ENCODE data around the gene RAET1E.

RAET1E gene

GRCh38 chr6:149936743-149937142 lies 38.8 kb upstream of the RAET1E start:
- no peaks in the 10 kb centered on the region for H3K79me1 ChIP-seq (ENCODE audit: low read depth, low read length)
- no peak overlapping the region for H2AK5ac ChIP-seq (ENCODE audit: low read depth, low read length)
- H3K9ac ChIP-seq (ENCODE audit: low read depth, low read length, poor library complexity), result no peak overlapping the region
- no peak overlapping the region for H2BK120ac ChIP-seq (ENCODE audit: low read depth, low read length)
- H4K91ac ChIP-seq (ENCODE audit: low read depth, low read length, poor library complexity), result no peak overlapping the region
- no peaks in the 10 kb centered on the region for H3K36me3 ChIP-seq (replicated peaks in 1 of 2; ENCODE audit: control insufficient read depth in 2 of 2, insufficient read depth in 2 of 2, low read length in 2 of 2)
- H2BK15ac ChIP-seq (ENCODE audit: low read length), result no peak overlapping the region
- H3K14ac ChIP-seq (ENCODE audit: low read length), result no peak overlapping the region
- no peak overlapping the region for H4K8ac ChIP-seq (ENCODE audit: low read depth, low read length)
- H3K4me1 ChIP-seq (ENCODE audit: control insufficient read depth in 2 of 2, insufficient read depth in 1 of 2, low read depth in 1 of 2, low read length in 2 of 2), result peaks cover 3 to 5% of the 10 kb centered on the region in 2 donors
- no peak overlapping the region for H3K23ac ChIP-seq (ENCODE audit: low read depth, low read length, poor library complexity)
- peaks cover 3 to 6% of the 10 kb centered on the region in 2 donors for H3K9me3 ChIP-seq (replicated peaks in 1 of 2; ENCODE audit: control insufficient read depth in 2 of 2, insufficient read depth in 1 of 2, low read depth in 1 of 2, low read length in 2 of 2)
- no peak overlapping the region for H2BK12ac ChIP-seq (ENCODE audit: low read length)
- no peak overlapping the region for H3K18ac ChIP-seq (ENCODE audit: low read length)
- H2AFZ ChIP-seq (ENCODE audit: low read length), result no peak overlapping the region
- H3K4me3 ChIP-seq (ENCODE audit: low read length in 2 of 2), result no peak overlapping the region
- no CpG with 5 or more reads among the region's 2 CpGs for WGBS, 2 donors (ENCODE audit: extremely low coverage in 2 of 2, insufficient read length in 2 of 2, insufficient replicate concordance in 1 of 2)
- no peak overlapping the region for H2BK5ac ChIP-seq (ENCODE audit: low read length)
- no peak for DNase-seq (ENCODE audit: low spot score)
- no peak overlapping the region for H3K27ac ChIP-seq (replicated peaks; ENCODE audit: low read length)
- no peak overlapping the region for H3K4me2 ChIP-seq (ENCODE audit: insufficient read depth, low read length, poor library complexity, severe bottlenecking)
- H3K27me3 ChIP-seq (ENCODE audit: control insufficient read depth in 3 of 3, insufficient read depth in 3 of 3, low read depth in 1 of 3, low read length in 3 of 3), result peaks cover 26 to 79% (median 71%) of the 10 kb centered on the region in 3 experiments
- no peak overlapping the region for H3K4ac ChIP-seq (ENCODE audit: low read length)

- H3K18ac ChIP-seq (ENCODE audit: low read length), result no peak overlapping the region
- peaks cover 3 to 5% of the 10 kb centered on the region in 2 donors for H3K4me1 ChIP-seq (ENCODE audit: control insufficient read depth in 2 of 2, insufficient read depth in 1 of 2, low read depth in 1 of 2, low read length in 2 of 2)
- no peak overlapping the region for H3K27ac ChIP-seq (replicated peaks; ENCODE audit: low read length)
- H2AK5ac ChIP-seq (ENCODE audit: low read depth, low read length), result no peak overlapping the region
- WGBS, 2 donors (ENCODE audit: extremely low coverage in 2 of 2, insufficient read length in 2 of 2, insufficient replicate concordance in 1 of 2), result no CpG with 5 or more reads among the region's 2 CpGs
- no peak overlapping the region for H3K14ac ChIP-seq (ENCODE audit: low read length)
- H3K23ac ChIP-seq (ENCODE audit: low read depth, low read length, poor library complexity), result no peak overlapping the region
- no peak overlapping the region for H2BK12ac ChIP-seq (ENCODE audit: low read length)
- H3K9ac ChIP-seq (ENCODE audit: low read depth, low read length, poor library complexity), result no peak overlapping the region
- no peaks in the 10 kb centered on the region for H3K36me3 ChIP-seq (replicated peaks in 1 of 2; ENCODE audit: control insufficient read depth in 2 of 2, insufficient read depth in 2 of 2, low read length in 2 of 2)
- H2BK5ac ChIP-seq (ENCODE audit: low read length), result no peak overlapping the region
- no peak overlapping the region for H2BK15ac ChIP-seq (ENCODE audit: low read length)
- no peak overlapping the region for H3K4ac ChIP-seq (ENCODE audit: low read length)
- peaks cover 2 to 6% of the 10 kb centered on the region in 2 donors for H3K9me3 ChIP-seq (replicated peaks in 1 of 2; ENCODE audit: control insufficient read depth in 2 of 2, insufficient read depth in 1 of 2, low read depth in 1 of 2, low read length in 2 of 2)
- no peak overlapping the region for H4K91ac ChIP-seq (ENCODE audit: low read depth, low read length, poor library complexity)
- H2AFZ ChIP-seq (ENCODE audit: low read length), result no peak overlapping the region
- DNase-seq (ENCODE audit: low spot score), result no peak
- H3K79me1 ChIP-seq (ENCODE audit: low read depth, low read length), result no peaks in the 10 kb centered on the region
- H3K27me3 ChIP-seq (ENCODE audit: control insufficient read depth in 3 of 3, insufficient read depth in 3 of 3, low read depth in 1 of 3, low read length in 3 of 3), result peaks cover 25 to 79% (median 62%) of the 10 kb centered on the region in 3 experiments
- H3K4me2 ChIP-seq (ENCODE audit: insufficient read depth, low read length, poor library complexity, severe bottlenecking), result no peak overlapping the region
- no peak overlapping the region for H4K8ac ChIP-seq (ENCODE audit: low read depth, low read length)
- no peak overlapping the region for H2BK120ac ChIP-seq (ENCODE audit: low read depth, low read length)
- H3K4me3 ChIP-seq (ENCODE audit: low read length in 2 of 2), result no peak overlapping the region
Measured at GRCh38 chr6:149935668-149936067, 37.8 kb upstream of the RAET1E start.

GRCh38 chr6:149935246-149935645 lies 37.3 kb upstream of the RAET1E start:
- H2AFZ ChIP-seq (ENCODE audit: low read length), result no peak overlapping the region
- no CpG with 5 or more reads among the region's 4 CpGs for WGBS, 2 donors (ENCODE audit: extremely low coverage in 2 of 2, insufficient read length in 2 of 2, insufficient replicate concordance in 1 of 2)

GRCh38 chr6:149934249-149935156 lies 36.6 kb upstream of the RAET1E start:
- Histone ChIP-seq H3K18ac (ENCODE audit: low read length) (no peak overlapping the region), H4K8ac (ENCODE audit: low read depth, low read length) (no peak overlapping the region), H2BK5ac (ENCODE audit: low read length) (no peak overlapping the region), H3K9me3 (replicated peaks in 1 of 2; ENCODE audit: control insufficient read depth in 2 of 2, insufficient read depth in 1 of 2, low read depth in 1 of 2, low read length in 2 of 2) (peaks cover 0 to 2% of the 10 kb centered on the region in 2 donors), H3K4ac (ENCODE audit: low read length) (no peak overlapping the region), H2BK120ac (ENCODE audit: low read depth, low read length) (no peak overlapping the region), H4K91ac (ENCODE audit: low read depth, low read length, poor library complexity) (no peak overlapping the region), H3K9ac (ENCODE audit: low read depth, low read length, poor library complexity) (no peak overlapping the region), H2BK12ac (ENCODE audit: low read length) (no peak overlapping the region), H2AFZ (ENCODE audit: low read length) (no peak overlapping the region), H3K27ac (replicated peaks; ENCODE audit: low read length) (no peak overlapping the region), H2AK5ac (ENCODE audit: low read depth, low read length) (no peak overlapping the region), H2BK15ac (ENCODE audit: low read length) (no peak overlapping the region), H3K36me3 (replicated peaks in 1 of 2; ENCODE audit: control insufficient read depth in 2 of 2, insufficient read depth in 2 of 2, low read length in 2 of 2) (no peaks in the 10 kb centered on the region), H3K23ac (ENCODE audit: low read depth, low read length, poor library complexity) (no peak overlapping the region), H3K79me1 (ENCODE audit: low read depth, low read length) (no peaks in the 10 kb centered on the region), H3K27me3 (ENCODE audit: control insufficient read depth in 3 of 3, insufficient read depth in 3 of 3, low read depth in 1 of 3, low read length in 3 of 3) (peaks cover 16 to 77% (median 51%) of the 10 kb centered on the region in 3 experiments), H3K4me3 (ENCODE audit: low read length in 2 of 2) (peak overlapping the region in 1 of 2 donors; percentile 27), H3K4me2 (ENCODE audit: insufficient read depth, low read length, poor library complexity, severe bottlenecking) (no peak overlapping the region), H3K4me1 (ENCODE audit: control insufficient read depth in 2 of 2, insufficient read depth in 1 of 2, low read depth in 1 of 2, low read length in 2 of 2) (peaks cover 3 to 5% of the 10 kb centered on the region in 2 donors), H3K14ac (ENCODE audit: low read length) (no peak overlapping the region)
- DNase-seq (ENCODE audit: low spot score), result peak; percentile 61
- WGBS, 2 donors (ENCODE audit: extremely low coverage in 2 of 2, insufficient read length in 2 of 2, insufficient replicate concordance in 1 of 2), result no CpG with 5 or more reads among the region's 11 CpGs

More at GRCh38 chr6:149935246-149935645, 37.3 kb upstream of the RAET1E start:
- H3K4me3 ChIP-seq (ENCODE audit: low read length in 2 of 2), result no peak overlapping the region
- H3K79me1 ChIP-seq (ENCODE audit: low read depth, low read length), result no peaks in the 10 kb centered on the region
- H3K14ac ChIP-seq (ENCODE audit: low read length), result no peak overlapping the region
- no peaks in the 10 kb centered on the region for H3K36me3 ChIP-seq (replicated peaks in 1 of 2; ENCODE audit: control insufficient read depth in 2 of 2, insufficient read depth in 2 of 2, low read length in 2 of 2)
- no peak overlapping the region for H2BK12ac ChIP-seq (ENCODE audit: low read length)
- H2BK5ac ChIP-seq (ENCODE audit: low read length), result no peak overlapping the region
- no peak overlapping the region for H3K4me2 ChIP-seq (ENCODE audit: insufficient read depth, low read length, poor library complexity, severe bottlenecking)
- no peak overlapping the region for H2AK5ac ChIP-seq (ENCODE audit: low read depth, low read length)
- H2BK120ac ChIP-seq (ENCODE audit: low read depth, low read length), result no peak overlapping the region
- no peak overlapping the region for H3K23ac ChIP-seq (ENCODE audit: low read depth, low read length, poor library complexity)
- no peak overlapping the region for H3K18ac ChIP-seq (ENCODE audit: low read length)
- no peak overlapping the region for H3K27ac ChIP-seq (replicated peaks; ENCODE audit: low read length)
- no peak overlapping the region for H4K8ac ChIP-seq (ENCODE audit: low read depth, low read length)
- peaks cover 20 to 79% (median 58%) of the 10 kb centered on the region in 3 experiments for H3K27me3 ChIP-seq (ENCODE audit: control insufficient read depth in 3 of 3, insufficient read depth in 3 of 3, low read depth in 1 of 3, low read length in 3 of 3)
- H3K4me1 ChIP-seq (ENCODE audit: control insufficient read depth in 2 of 2, insufficient read depth in 1 of 2, low read depth in 1 of 2, low read length in 2 of 2), result peaks cover 3 to 5% of the 10 kb centered on the region in 2 donors
- H3K9ac ChIP-seq (ENCODE audit: low read depth, low read length, poor library complexity), result no peak overlapping the region
- no peak overlapping the region for H2BK15ac ChIP-seq (ENCODE audit: low read length)
- peaks cover 0 to 4% of the 10 kb centered on the region in 2 donors for H3K9me3 ChIP-seq (replicated peaks in 1 of 2; ENCODE audit: control insufficient read depth in 2 of 2, insufficient read depth in 1 of 2, low read depth in 1 of 2, low read length in 2 of 2)
- no peak overlapping the region for H3K4ac ChIP-seq (ENCODE audit: low read length)
- H4K91ac ChIP-seq (ENCODE audit: low read depth, low read length, poor library complexity), result no peak overlapping the region
- no peak for DNase-seq (ENCODE audit: low spot score)
